Measurements from ENCODE around the gene MYO5B. TPM values are rescaled to one million over a fixed set of nuclear protein-coding genes. Genes with fewer than 3 reads are reported as not detected.

Gene MYO5B
- total and polyA plus RNA-seq, 2 of the 4 experiments (the other 2 are of a cell fraction), result 0.24 to 0.54 TPM

- CTCF ChIA-PET, result no interaction called here
- Histone ChIP-seq H3K9me1 (ENCODE audit: insufficient read depth, low read length) (no peaks in the 10 kb centered on the region), H2BK120ac (ENCODE audit: low read depth, low read length) (no peak overlapping the region), H3K27ac (ENCODE audit: insufficient read depth, low read length) (no peak overlapping the region), H2BK5ac (ENCODE audit: low read depth, low read length, poor library complexity, severe bottlenecking) (no peak overlapping the region), H4K8ac (ENCODE audit: low read depth in 2 of 2, low read length in 2 of 2) (no peak overlapping the region), H3K23ac (ENCODE audit: low read depth, low read length) (no peak overlapping the region), H2BK20ac (ENCODE audit: low read depth, low read length) (no peak overlapping the region), H3K27me3 (ENCODE audit: control insufficient read depth, insufficient read depth, low read length) (peaks cover 2% of the 10 kb centered on the region; the same call in 1 of the 2 replicates), H2AK5ac (ENCODE audit: low read depth, low read length) (no peak overlapping the region), H4K91ac (ENCODE audit: insufficient read depth, low read depth, low read length) (no peak overlapping the region), H4K20me1 (ENCODE audit: insufficient read depth, low read length) (no peaks in the 10 kb centered on the region), H2BK15ac (ENCODE audit: low read depth, low read length) (no peak overlapping the region), H2AK9ac (replicated peaks; ENCODE audit: low read depth, low read length, poor library complexity) (no peak overlapping the region), H3K79me1 (ENCODE audit: low read depth in 1 of 2, low read length in 2 of 2) (no peaks in the 10 kb centered on the region), H3K9me3 (ENCODE audit: control insufficient read depth, insufficient read depth, low read length) (no peaks in the 10 kb centered on the region), H4K5ac (ENCODE audit: low read depth, low read length) (no peak overlapping the region), H3K4ac (ENCODE audit: low read depth, low read length) (no peak overlapping the region), H3K4me1 (ENCODE audit: control insufficient read depth, insufficient read depth, low read length) (no peaks in the 10 kb centered on the region), H3K4me2 (ENCODE audit: low read depth, low read length) (no peak overlapping the region), H2AFZ (replicated peaks; ENCODE audit: low read length, poor library complexity) (no peak overlapping the region), H3K9ac (ENCODE audit: low read depth, low read length) (no peak overlapping the region), H3K18ac (ENCODE audit: low read depth, low read length) (no peak overlapping the region), H3K56ac (ENCODE audit: extremely low read depth, insufficient read depth, low read length) (no peak overlapping the region), H3K14ac (replicated peaks; ENCODE audit: low read depth, low read length) (no peak overlapping the region), H3K36me3 (ENCODE audit: control insufficient read depth, insufficient read depth, low read length) (no peaks in the 10 kb centered on the region), H3K4me3 (ENCODE audit: insufficient read depth, low read depth, low read length) (no peak overlapping the region)
- DNase-seq, result no peak
- no peak for ATAC-seq (ENCODE audit: low read depth)
- intact Hi-C loops (cut with micrococcal nuclease), result loop anchor here (10.0 kb wide), 1 partner anchor 60 kb away; no protein-coding TSS in a partner anchor
- dilution Hi-C loops (cut with HindIII; ENCODE audit: low sequenced_read_pairs, unreplicated experiment), result no loop called here
- POLR2A ChIA-PET (ENCODE audit: unreplicated experiment), result no interaction called here
- TF ChIP-seq NFE2L2 (IDR thresholded peaks at IDR 0.05; ENCODE audit: low read depth, low read length) (no peak), BHLHE40 (IDR thresholded peaks at IDR 0.05; ENCODE audit: low read depth, low read length) (no peak), SMC3 (IDR thresholded peaks at IDR 0.05; ENCODE audit: low read depth, low read length) (no peak), MXI1 (IDR thresholded peaks at IDR 0.05; ENCODE audit: borderline replicate concordance, low read depth, low read length) (no peak), MAFK (IDR thresholded peaks at IDR 0.05; ENCODE audit: low read depth, low read length) (no peak), CHD1 (IDR thresholded peaks at IDR 0.05; ENCODE audit: low read depth, low read length) (no peak), ELK1 (IDR thresholded peaks at IDR 0.05; ENCODE audit: borderline replicate concordance, low read depth, low read length) (no peak), FOS (IDR thresholded peaks at IDR 0.05; ENCODE audit: low read depth, low read length) (no peak), RFX5 (IDR thresholded peaks at IDR 0.05; ENCODE audit: low read depth, low read length) (no peak), CEBPB (IDR thresholded peaks at IDR 0.05; ENCODE audit: low read depth, low read length) (no peak), MAZ (IDR thresholded peaks at IDR 0.05; ENCODE audit: borderline replicate concordance, low read depth, low read length) (no peak), RCOR1 (IDR thresholded peaks at IDR 0.05; ENCODE audit: insufficient replicate concordance, low read length) (no peak), RAD21 (IDR thresholded peaks at IDR 0.05; ENCODE audit: low read length) (no peak), USF2 (IDR thresholded peaks at IDR 0.05; ENCODE audit: low read depth, low read length) (no peak), POLR2A (IDR thresholded peaks at IDR 0.05; ENCODE audit: low read depth, low read length) (no peak), CTCF (conservative IDR thresholded peaks at IDR 0.05; ENCODE audit: low read depth, low read length) (no peak)
- in situ Hi-C loops (cut with MboI; ENCODE audit: low sequenced_read_pairs), result no loop called here
- no TSS peak for BruUV-seq (replicated peaks)
- whole genome bisulfite sequencing, 2 experiments (ENCODE audit: extremely low coverage in 2 of 2, insufficient read length in 1 of 2), result no CpG with 5 or more reads among the region's 4 CpGs
These were observed 200.5 kb downstream of the MYO5B start for GRCh38 chr18:49994410-49994809.

Data from IMR-90 (cell line).